Measurements from ENCODE around the gene MAP3K19.
A peak's percentile ranks its signal among the peaks of the same experiment; 100 is the strongest.
"Not testable (repeated sequence)": the region's sequence is repeated elsewhere in the genome, so short reads cannot be mapped to it uniquely, and the experiment has no call there.

The MAP3K19 gene

DNA sequence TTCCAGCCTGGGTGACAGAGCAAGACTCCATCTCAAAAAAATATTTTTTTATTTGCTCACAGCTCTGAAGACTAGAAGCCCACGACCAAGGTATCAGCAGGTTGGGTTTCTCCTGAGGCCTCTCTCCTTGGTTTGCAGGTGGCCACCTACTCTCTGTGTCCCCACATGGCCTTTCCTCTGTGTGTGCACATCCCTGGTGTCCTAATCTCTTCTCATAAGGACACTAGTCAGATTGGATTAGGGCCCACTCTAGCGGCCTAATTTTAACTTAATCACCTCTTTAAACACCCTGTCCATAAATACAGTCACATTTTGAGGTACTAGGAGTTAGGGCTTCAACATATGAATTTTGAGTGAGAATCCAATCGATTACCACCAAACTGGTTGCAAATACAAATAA lies 2.9 kb upstream of the MAP3K19 start:
- peak; percentile 43 to 82 for DNase-seq

DNA sequence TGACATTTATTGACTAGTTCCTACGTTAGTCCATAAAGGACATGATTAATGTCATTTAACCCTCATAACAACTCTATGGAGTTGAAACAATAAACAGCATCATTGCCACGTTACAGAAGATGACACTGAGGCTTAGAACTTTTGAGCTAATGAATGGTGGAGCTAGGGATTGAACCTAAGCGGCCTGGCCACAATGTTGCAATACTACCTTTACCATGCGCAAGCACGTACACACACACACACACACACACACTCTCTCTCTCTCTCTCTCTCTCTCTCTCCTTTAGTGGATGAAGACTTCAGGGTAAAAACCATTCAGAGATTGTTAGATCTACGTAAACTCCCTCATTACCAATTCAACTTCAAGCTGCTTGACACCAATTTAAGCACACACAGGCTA lies 875 bp upstream of the MAP3K19 start:
- no peak for DNase-seq

DNA sequence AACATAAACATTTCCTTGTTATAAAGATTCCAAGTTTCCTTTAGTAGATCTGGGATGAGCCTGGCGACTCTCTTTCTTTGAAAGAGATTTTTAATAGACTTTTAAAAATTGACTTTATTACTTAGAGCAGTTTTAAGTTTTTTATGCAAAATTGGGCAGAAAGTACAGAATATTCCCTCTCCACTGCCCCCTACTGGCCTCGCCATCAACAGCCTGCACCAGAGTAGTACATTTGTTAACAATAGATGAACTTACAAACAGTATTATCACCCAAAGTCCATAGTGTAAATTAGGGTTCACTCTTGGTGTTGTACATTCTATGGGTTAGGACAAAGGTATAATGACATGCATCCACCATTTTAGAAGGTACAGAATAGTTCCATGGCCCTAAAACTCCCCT lies 3.9 kb downstream of the MAP3K19 start:
- no peak for DNase-seq

GRCh38 chr2:135037831-135038230 lies 9.4 kb downstream of the MAP3K19 start:
- peak in 1 of 2 experiments; percentile 6 for DNase-seq

GRCh38 chr2:135033216-135033615 lies 14.0 kb downstream of the MAP3K19 start:
- DNase-seq, result not testable (repeated sequence)

GRCh38 chr2:135030826-135031225 lies 16.4 kb downstream of the MAP3K19 start:
- no peak for DNase-seq

- DNase-seq, result no peak
Observed at GRCh38 chr2:135029481-135030134, 17.6 kb downstream of the MAP3K19 start.

- no peak for DNase-seq
Observed at GRCh38 chr2:135023886-135024485, 23.3 kb downstream of the MAP3K19 start.

DNA sequence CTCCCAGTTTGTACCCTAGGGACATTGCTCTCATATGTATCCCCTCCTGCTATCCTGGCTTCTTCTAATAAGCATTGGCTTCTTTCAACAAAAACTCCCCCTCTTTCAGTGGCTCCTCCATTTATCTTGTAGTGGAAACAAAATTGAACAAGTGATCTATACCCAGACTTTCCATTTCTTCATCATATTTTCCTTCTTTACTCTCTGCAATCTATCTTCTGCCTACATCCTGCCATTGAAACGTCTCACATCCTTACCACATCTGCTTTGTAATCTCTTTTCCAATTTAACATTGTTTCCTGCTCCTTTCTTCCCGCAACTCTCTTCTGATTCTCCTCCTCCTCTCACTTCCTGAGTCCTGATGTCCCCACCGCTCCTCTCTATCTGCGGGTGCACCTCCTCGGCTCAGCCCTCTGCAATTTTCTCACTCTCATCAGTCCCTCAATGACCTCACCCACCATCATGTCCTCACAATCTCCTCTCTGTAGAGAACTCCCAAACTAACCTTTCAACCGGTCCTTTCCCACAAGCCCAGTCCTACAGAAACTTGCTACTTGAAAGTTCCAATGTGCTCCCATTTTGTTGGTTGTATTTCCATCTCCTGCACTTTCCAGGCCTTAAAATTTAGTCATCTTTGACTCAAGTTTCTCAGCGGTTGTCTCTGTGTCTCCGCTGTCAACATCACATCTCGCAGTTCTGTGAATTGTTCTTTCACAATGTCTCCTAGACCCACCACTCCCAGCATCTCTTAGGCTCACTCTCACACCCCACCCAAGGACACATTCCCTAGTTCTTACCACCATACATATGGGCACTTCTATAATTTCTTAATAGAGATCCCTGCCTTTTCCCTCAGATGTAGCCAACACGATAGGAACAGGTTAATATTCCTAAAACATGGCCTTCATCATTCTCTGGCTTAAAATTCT lies 24.0 kb downstream of the MAP3K19 start:
- DNase-seq, result no peak

DNA sequence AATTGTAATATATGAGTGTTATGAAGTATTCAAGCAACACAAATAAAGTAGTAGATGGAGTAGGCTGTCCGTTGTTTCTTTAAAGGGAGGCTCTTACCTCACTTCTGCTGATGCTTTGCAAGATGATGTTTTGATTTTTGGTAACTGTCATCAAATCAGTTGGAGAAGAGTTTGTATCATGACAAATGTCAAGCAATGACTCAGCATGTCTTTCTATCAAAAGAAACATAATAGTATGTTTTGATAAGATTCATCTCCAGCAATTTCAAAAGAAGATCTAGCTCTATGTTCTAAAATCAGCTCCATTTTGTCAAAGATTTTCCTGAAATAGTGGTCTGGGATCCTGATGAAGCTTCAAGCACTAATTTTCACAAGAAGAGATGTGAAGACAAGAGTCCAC lies 25.6 kb downstream of the MAP3K19 start:
- no peak for DNase-seq

GRCh38 chr2:135011633-135012032 lies 35.6 kb downstream of the MAP3K19 start:
- no peak for DNase-seq

DNA sequence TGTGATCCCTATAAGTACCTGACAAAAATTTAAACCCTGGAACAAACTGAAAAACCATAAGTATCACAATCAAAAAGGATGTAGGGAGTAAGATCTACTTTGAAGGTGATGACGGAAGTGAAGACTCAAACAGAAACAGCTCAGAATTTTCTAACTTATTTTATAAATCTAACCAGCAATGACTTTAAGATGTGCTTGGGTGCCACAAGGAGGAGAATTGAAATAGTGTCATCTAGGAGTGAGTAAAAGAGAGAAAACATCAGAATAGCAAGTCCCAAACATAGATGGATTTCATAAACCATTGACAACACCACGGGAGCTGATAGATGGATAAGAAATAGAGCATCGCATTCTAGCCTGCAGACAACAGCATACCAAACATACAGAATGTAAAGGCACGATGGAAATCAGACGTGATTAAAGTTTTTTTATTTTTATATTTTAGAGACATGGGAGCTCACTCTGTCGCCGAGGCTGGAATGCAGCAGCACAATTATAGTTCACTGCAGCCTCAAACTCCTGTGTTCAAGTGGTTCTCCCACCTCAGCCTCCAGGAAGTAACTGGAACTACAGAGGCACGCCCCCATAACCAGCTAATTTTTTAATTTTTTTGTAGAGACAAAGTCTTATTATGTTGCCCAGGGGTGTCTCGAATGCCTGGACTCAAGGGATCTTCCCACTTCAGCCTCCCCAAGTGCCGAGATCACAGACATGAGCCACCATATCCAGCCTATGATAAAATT lies 36.9 kb downstream of the MAP3K19 start:
- DNase-seq, result no peak

DNA sequence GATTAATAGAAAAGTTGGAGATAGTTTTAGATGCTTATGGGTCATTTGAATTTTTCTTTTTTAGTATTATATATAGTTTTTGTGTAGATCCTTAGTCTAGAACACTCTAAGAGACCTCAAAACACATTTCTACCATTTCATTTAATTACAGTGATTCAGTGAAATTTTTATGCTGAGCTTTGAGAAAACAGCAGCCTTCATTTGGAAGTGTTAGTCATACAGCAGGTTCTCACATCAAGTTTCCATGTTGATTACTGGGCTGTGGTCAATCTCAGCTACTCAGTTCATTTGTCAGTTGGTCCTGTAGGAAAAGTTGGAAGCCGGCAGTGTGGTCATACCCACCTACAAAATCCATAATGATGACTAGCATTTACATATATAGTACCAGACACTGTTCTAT lies 37.9 kb downstream of the MAP3K19 start:
- DNase-seq, result no peak

GRCh38 chr2:135005753-135006152 lies 41.5 kb downstream of the MAP3K19 start:
- peak; percentile 6 to 63 for DNase-seq

- DNase-seq, result peak; percentile 37 to 84
Observed at GRCh38 chr2:135004005-135004746, 43.1 kb downstream of the MAP3K19 start.

DNA sequence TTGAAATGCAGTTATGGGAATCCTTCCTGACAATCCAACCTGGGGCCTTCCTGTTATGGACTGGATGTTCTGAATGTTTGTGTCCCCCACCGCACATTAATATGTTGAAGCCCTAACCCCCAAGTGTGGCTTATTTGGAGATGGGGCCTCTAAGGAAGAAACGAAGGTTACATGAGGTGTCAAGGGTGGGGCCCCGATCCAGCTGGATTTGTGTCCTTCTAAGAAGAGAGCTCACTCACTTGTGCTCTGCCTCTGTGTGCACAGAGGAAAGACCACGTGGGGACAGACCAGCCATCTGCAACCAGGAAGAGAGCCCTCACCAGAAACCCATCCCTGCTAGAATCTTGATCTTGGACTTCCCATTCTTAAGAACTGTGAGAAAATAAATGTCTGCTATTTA lies 44.4 kb downstream of the MAP3K19 start:
- DNase-seq, result no peak

DNA sequence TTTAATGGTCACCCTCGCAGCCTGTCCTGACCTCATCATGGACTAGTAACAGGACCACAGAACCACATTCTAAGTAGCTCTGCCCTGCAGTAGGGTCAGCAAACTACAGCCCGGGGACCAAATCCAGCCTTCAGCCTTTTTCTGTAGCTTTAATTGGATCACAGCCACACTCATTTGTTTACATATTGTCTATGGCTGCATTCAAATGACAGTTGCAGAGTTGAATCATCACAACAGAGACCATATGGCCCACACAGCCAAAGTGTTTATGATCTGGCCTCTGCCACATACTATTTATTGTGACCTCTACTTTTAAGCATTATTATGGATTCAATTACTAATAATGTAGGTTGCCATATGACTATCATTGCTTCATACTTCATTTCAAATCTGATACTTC lies 47.7 kb downstream of the MAP3K19 start:
- DNase-seq, result peak in 1 of 2 experiments; percentile 14

- peak in 1 of 2 experiments; percentile 40 for DNase-seq
Observed at GRCh38 chr2:134988994-134989605, 58.1 kb downstream of the MAP3K19 start.

DNA sequence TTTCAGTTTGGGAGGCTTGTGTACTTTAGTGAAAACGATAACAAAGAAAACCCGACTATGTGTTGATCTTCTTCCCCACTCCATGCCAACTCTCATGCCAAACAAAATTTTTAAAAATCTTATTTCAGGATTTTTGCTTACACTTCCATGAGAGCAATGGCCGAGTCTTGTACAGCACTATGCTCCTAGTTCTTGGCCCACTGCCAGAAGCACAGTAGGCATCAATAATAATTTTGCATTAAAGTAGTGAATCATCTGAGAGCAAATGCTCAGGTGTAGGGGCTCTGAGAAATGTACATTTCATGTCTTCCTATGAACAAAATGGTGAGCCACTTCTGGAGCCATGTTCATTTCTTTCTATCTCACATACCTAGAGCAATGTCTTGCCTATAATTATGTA lies 62.2 kb downstream of the MAP3K19 start:
- no peak for DNase-seq

- no peak for DNase-seq
Observed at GRCh38 chr2:134982603-134983002, 64.6 kb downstream of the MAP3K19 start.

DNA sequence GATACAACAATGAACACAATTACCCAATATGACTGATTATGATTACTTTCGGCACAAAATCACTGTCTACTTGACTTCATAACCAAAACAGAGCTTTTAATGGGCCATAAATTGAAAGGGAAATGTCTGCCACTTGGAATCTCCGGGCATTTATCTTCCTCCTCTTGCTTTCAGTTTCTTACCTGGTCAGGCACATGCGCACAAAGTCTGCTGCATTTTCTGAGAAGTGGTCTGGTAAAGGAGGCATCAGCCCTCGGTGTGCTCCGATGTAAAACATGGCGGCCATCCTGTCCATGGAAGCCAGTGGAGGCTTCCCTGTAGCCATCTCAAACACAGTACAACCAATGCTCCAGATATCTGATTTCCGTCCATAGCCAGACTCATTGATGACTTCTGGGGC lies 66.6 kb downstream of the MAP3K19 start:
- no peak for DNase-seq

- no peak for DNase-seq
Observed at GRCh38 chr2:134979221-134979620, 68.0 kb downstream of the MAP3K19 start.
